Stomach (tissue), 4 donors: ENCODE data around the gene SLC29A3.

Experiments
- CTCF ChIP-seq, 7 experiments: fragments of 450-650 bp in 4 of 7; fragments of 200-600 bp in 3 of 7; sonication (generic) in 3 of 7; IDR thresholded peaks; one replicate each; pipeline ENCODE4 v1.5.1; 2016 to 2019; ENCODE audit warnings: antibody characterized with exemption in 7 of 7, control low read depth in 2 of 7, mild to moderate bottlenecking in 1 of 7
- EP300 ChIP-seq: sonication (generic); formaldehyde crosslinking; IDR thresholded peaks from one replicate; pipeline ENCODE4 v1.6.1; 2017; ENCODE audit warnings: antibody characterized with exemption
- POLR2A ChIP-seq, 4 donors: fragments of 450-650 bp; IDR thresholded peaks; one replicate each; pipeline ENCODE4 v1.6.1; 2016; ENCODE audit warnings: antibody characterized with exemption in 4 of 4, control low read depth in 2 of 4, mild to moderate bottlenecking in 1 of 4, moderate library complexity in 1 of 4
- POLR2AphosphoS5 ChIP-seq, 3 donors: sonication (generic); formaldehyde crosslinking; IDR thresholded peaks; one replicate each; pipeline ENCODE4 v1.6.1; 2016; ENCODE audit warnings: antibody characterized with exemption in 3 of 3

DNA sequence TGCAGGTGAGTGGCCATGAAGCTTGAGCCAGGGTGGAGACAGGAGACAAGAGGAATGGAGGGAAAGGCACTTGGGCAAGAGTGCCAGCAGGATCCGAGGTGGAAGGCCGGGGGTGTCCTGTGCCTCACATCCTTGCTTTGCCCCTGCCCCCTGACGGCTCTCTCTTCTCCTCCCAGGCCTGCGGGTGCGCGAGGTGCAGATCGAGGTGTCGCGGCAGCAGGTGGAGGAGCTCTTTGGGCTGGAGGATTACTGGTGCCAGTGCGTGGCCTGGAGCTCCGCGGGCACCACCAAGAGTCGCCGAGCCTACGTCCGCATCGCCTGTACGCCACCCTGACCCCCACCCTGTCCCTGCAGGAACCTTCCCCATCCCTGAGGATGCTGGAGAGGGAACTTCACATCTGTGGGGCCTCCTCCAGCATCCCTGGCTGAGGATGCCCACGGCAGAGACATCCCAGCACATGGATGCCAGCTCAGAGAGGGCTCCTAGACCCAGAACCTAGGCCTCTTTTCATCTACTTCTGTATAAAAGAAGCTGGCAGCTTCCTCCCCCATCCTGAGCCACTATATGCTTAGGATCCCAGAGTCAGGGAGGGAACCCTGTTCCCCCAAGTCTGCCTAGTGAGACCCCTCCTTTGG is 34.4 kb upstream of the SLC29A3 start:
- TF ChIP-seq CTCF (IDR thresholded peaks at IDR 0.05) (no peak), POLR2AphosphoS5 (IDR thresholded peaks at IDR 0.05) (no peak), EP300 (no peak), POLR2A (IDR thresholded peaks at IDR 0.05) (no peak)
